H9 (cell line): ENCODE measurements around the gene MMD2. TPM values are rescaled to one million over a fixed set of nuclear protein-coding genes. Genes with fewer than 3 reads are reported as not detected.

Experiments used
- DNase-seq: peaks from one replicate; pipeline ENCODE4 v3.0.0-alpha.2; 2017
- H2AFZ ChIP-seq: one replicate; pipeline ENCODE4 v1.6.1; 2013; ENCODE audit warnings: mild to moderate bottlenecking, low read length, control low read depth, moderate library complexity
- H2AK5ac ChIP-seq: 2 replicates; pipeline ENCODE4 v1.6.1; 2013; ENCODE audit warnings: low read length, control low read depth, mixed read lengths; ENCODE audit not compliant: insufficient read length
- H2BK120ac ChIP-seq: one replicate; pipeline ENCODE4 v1.6.1; 2013; ENCODE audit warnings: low read depth, mild to moderate bottlenecking, low read length, control low read depth, inconsistent platforms; ENCODE audit not compliant: poor library complexity, severe bottlenecking
- H2BK12ac ChIP-seq: 2 replicates; pipeline ENCODE4 v1.6.1; 2013; ENCODE audit warnings: low read length, control low read depth, mixed read lengths, low read depth; ENCODE audit not compliant: insufficient read length
- H2BK15ac ChIP-seq: 2 replicates; pipeline ENCODE4 v1.6.1; 2013; ENCODE audit warnings: low read depth, low read length, control low read depth
- H2BK20ac ChIP-seq: one replicate; pipeline ENCODE4 v1.6.1; 2013; ENCODE audit warnings: low read depth, mild to moderate bottlenecking, low read length, control low read depth, inconsistent platforms; ENCODE audit not compliant: poor library complexity, severe bottlenecking
- H2BK5ac ChIP-seq: 2 replicates; pipeline ENCODE4 v1.6.1; 2013; ENCODE audit warnings: low read length, control low read depth, mixed read lengths; ENCODE audit not compliant: insufficient read length
- H3K14ac ChIP-seq: 2 replicates; pipeline ENCODE4 v1.6.1; 2013; ENCODE audit warnings: low read length, control low read depth; ENCODE audit not compliant: insufficient read depth
- H3K18ac ChIP-seq: 2 replicates; pipeline ENCODE4 v1.6.1; 2013; ENCODE audit warnings: low read depth, mild to moderate bottlenecking, mixed read lengths, low read length, control low read depth; ENCODE audit not compliant: insufficient read length
- H3K23ac ChIP-seq: 2 replicates; pipeline ENCODE4 v1.6.1; 2013; ENCODE audit warnings: low read length, control low read depth, mixed read lengths, low read depth; ENCODE audit not compliant: insufficient read length
- H3K23me2 ChIP-seq: 2 replicates; pipeline ENCODE4 v1.6.1; 2013; ENCODE audit warnings: low read depth, mild to moderate bottlenecking, mixed read lengths, low read length, control low read depth; ENCODE audit not compliant: insufficient read length, poor library complexity, severe bottlenecking
- H3K27ac ChIP-seq: 2 replicates; pipeline ENCODE4 v1.5.1; 2013; ENCODE audit warnings: low read length, control low read depth, mixed read lengths, low read depth; ENCODE audit not compliant: insufficient read length
- H3K27me3 ChIP-seq: 2 replicates; pipeline ENCODE4 v1.6.1; 2013; ENCODE audit warnings: low read length, control low read depth, inconsistent platforms; ENCODE audit not compliant: insufficient read depth
- H3K4ac ChIP-seq: 2 replicates; pipeline ENCODE4 v1.6.1; 2013; ENCODE audit warnings: low read depth, mild to moderate bottlenecking, control low read depth, inconsistent platforms, low read length, moderate library complexity
- H3K4me1 ChIP-seq: 2 replicates; pipeline ENCODE4 v1.6.1; 2013; ENCODE audit warnings: low read length, control low read depth, inconsistent platforms; ENCODE audit not compliant: insufficient read depth
- H3K4me2 ChIP-seq: 2 replicates; pipeline ENCODE4 v1.6.1; 2013; ENCODE audit warnings: low read length, control low read depth, mixed read lengths; ENCODE audit not compliant: insufficient read length, insufficient read depth
- H3K56ac ChIP-seq: 2 replicates; pipeline ENCODE4 v1.6.1; 2013; ENCODE audit warnings: low read depth, mild to moderate bottlenecking, mixed read lengths, low read length, control low read depth; ENCODE audit not compliant: insufficient read length
- H3K79me1 ChIP-seq: 2 replicates; pipeline ENCODE4 v1.6.1; 2013; ENCODE audit warnings: low read depth, mild to moderate bottlenecking, moderate library complexity, low read length, control low read depth, inconsistent platforms; ENCODE audit not compliant: insufficient read depth, poor library complexity, severe bottlenecking
- H3K79me2 ChIP-seq: 2 replicates; pipeline ENCODE4 v1.6.1; 2013; ENCODE audit warnings: low read length, control low read depth, inconsistent platforms; ENCODE audit not compliant: insufficient read depth
- H3K9ac ChIP-seq: 2 replicates; pipeline ENCODE4 v1.6.1; 2013; ENCODE audit warnings: low read length, control low read depth, mixed read lengths; ENCODE audit not compliant: insufficient read length; ENCODE audit errors: extremely low read depth
- H3K9me3 ChIP-seq: one replicate; pipeline ENCODE4 v1.6.1; 2013; ENCODE audit warnings: low read depth, low read length, inconsistent platforms; ENCODE audit not compliant: control insufficient read depth
- H3T11ph ChIP-seq: one replicate; pipeline ENCODE4 v1.6.1; 2013; ENCODE audit warnings: mild to moderate bottlenecking, low read length, control low read depth, inconsistent platforms
- H4K20me1 ChIP-seq: one replicate; pipeline ENCODE4 v1.6.1; 2013; ENCODE audit not compliant: control insufficient read depth, insufficient read length, insufficient read depth
- H4K5ac ChIP-seq: 2 replicates; pipeline ENCODE4 v1.6.1; 2013; ENCODE audit warnings: low read depth, mild to moderate bottlenecking, mixed read lengths, low read length, control low read depth; ENCODE audit not compliant: insufficient read length
- H4K8ac ChIP-seq: replicated peaks from 2 replicates; pipeline ENCODE4 v1.6.1; 2013; ENCODE audit warnings: low read length, control low read depth, mixed read lengths, low read depth; ENCODE audit not compliant: insufficient read length
- H4K91ac ChIP-seq: 2 replicates; pipeline ENCODE4 v1.6.1; 2013; ENCODE audit warnings: low read depth, mild to moderate bottlenecking, moderate library complexity, mixed read lengths, low read length, control low read depth; ENCODE audit not compliant: insufficient read length
- H3K27ac Mint-ChIP-seq, 3 experiments: 2 replicates in 2 of 3; 3 replicates in 1 of 3; pipeline ENCODE4 v1.8.0; 2020 to 2021; ENCODE audit warnings: mixed read lengths in 3 of 3, mild to moderate bottlenecking in 1 of 3, moderate library complexity in 1 of 3
- H3K27me3 Mint-ChIP-seq: 2 replicates; pipeline ENCODE4 v1.8.0; 2021; ENCODE audit warnings: low read depth, mild to moderate bottlenecking, moderate library complexity, mixed read lengths
- H3K36me3 Mint-ChIP-seq, 3 experiments: 2 replicates in 2 of 3; 3 replicates in 1 of 3; pipeline ENCODE4 v1.8.0; 2020 to 2021; ENCODE audit warnings: low read depth in 3 of 3, mixed read lengths in 3 of 3; ENCODE audit not compliant: insufficient read depth in 1 of 3
- H3K4me1 Mint-ChIP-seq, 2 experiments: 2 replicates each; pipeline ENCODE4 v1.8.0; 2020; ENCODE audit warnings: mixed read lengths in 2 of 2
- H3K4me3 Mint-ChIP-seq, 2 experiments: 2 replicates in 1 of 2; 3 replicates in 1 of 2; pipeline ENCODE4 v1.8.0; 2020 to 2021; ENCODE audit warnings: mild to moderate bottlenecking in 2 of 2, mixed read lengths in 2 of 2, moderate library complexity in 1 of 2
- H3K9me3 Mint-ChIP-seq, 2 experiments: 2 replicates in 1 of 2; 3 replicates in 1 of 2; pipeline ENCODE4 v1.8.0; 2020; ENCODE audit warnings: mild to moderate bottlenecking in 2 of 2, mixed read lengths in 2 of 2, moderate library complexity in 1 of 2
- WGBS: extraction: QIAGEN DNeasy Blood & Tissue Kit; methylation state at CpG from one replicate; pipeline ENCODE4 v1.1.7; 2013; ENCODE audit warnings: missing lambda C conversion rate, low lambda C conversion rate, mixed read lengths; ENCODE audit not compliant: insufficient read length; ENCODE audit errors: extremely low coverage; 5-methylcytosine and 5-hydroxymethylcytosine counted together
- total RNA-seq: library from RNA; stranded (reverse); gene quantifications from 2 replicates; pipeline ENCODE4 v1.2.1, GENCODE V29; 2021
- TF ChIP-seq, protein P1 (sequence below): fragments of 200-600 bp; sonication (generic); conservative IDR thresholded peaks from 3 replicates; pipeline ENCODE4 v1.8.0; 2021; ENCODE audit warnings: antibody characterized with exemption, mild to moderate bottlenecking

Gene MMD2
- total RNA-seq, 1 experiment from 2014 or later: 0.20 TPM

- H3K27ac Mint-ChIP-seq: peak within 1 kb of the TSS; percentile 53 to 97 (median 82); a peak in 3 of 7 replicates
- peak within 1 kb of the TSS; percentile 79 for H3K4me2 ChIP-seq
- H3K14ac ChIP-seq: no peak within 1 kb of the TSS; the same call in 1 of the 2 replicates
- H3K4ac ChIP-seq: no peak within 1 kb of the TSS
- no peak within 1 kb of the TSS for H2BK5ac ChIP-seq
- H3K79me2 ChIP-seq: no peaks in the 10 kb centered on the region
- peaks cover 11% of the 10 kb centered on the region for H3K23me2 ChIP-seq
- peak within 1 kb of the TSS; percentile 70 to 91 for H3K4me3 Mint-ChIP-seq
- H4K8ac ChIP-seq: no peak within 1 kb of the TSS
- H2BK120ac ChIP-seq: no peak within 1 kb of the TSS
- peak; percentile 95 for DNase-seq
- H3K56ac ChIP-seq: no peak within 1 kb of the TSS
- H2BK15ac ChIP-seq: no peak within 1 kb of the TSS
- H2AK5ac ChIP-seq: no peak within 1 kb of the TSS
- H3K36me3 Mint-ChIP-seq: no peaks in the 10 kb centered on the region; a peak in 1 of 7 replicates
- no peak within 1 kb of the TSS for H3K27ac ChIP-seq
- H3K79me1 ChIP-seq: no peaks in the 10 kb centered on the region
- H4K91ac ChIP-seq: no peak within 1 kb of the TSS
- peaks cover 11 to 15% of the 10 kb centered on the region in 2 experiments for H3K4me1 Mint-ChIP-seq
- H3K9me3 ChIP-seq: no peaks in the 10 kb centered on the region
- no peak within 1 kb of the TSS for H2AFZ ChIP-seq
- no peak within 1 kb of the TSS for H3T11ph ChIP-seq
- H3K23ac ChIP-seq: no peak within 1 kb of the TSS
- H3K18ac ChIP-seq: peak within 1 kb of the TSS; percentile 44
- no CpG with 5 or more reads among the region's 72 CpGs for WGBS
- no peaks in the 10 kb centered on the region for H4K20me1 ChIP-seq
- no peak within 1 kb of the TSS for H2BK20ac ChIP-seq
- H3K9ac ChIP-seq: peak within 1 kb of the TSS; percentile 15
- peaks cover 13% of the 10 kb centered on the region for H3K27me3 Mint-ChIP-seq
- H4K5ac ChIP-seq: no peak within 1 kb of the TSS
- TF ChIP-seq, protein P1, sequence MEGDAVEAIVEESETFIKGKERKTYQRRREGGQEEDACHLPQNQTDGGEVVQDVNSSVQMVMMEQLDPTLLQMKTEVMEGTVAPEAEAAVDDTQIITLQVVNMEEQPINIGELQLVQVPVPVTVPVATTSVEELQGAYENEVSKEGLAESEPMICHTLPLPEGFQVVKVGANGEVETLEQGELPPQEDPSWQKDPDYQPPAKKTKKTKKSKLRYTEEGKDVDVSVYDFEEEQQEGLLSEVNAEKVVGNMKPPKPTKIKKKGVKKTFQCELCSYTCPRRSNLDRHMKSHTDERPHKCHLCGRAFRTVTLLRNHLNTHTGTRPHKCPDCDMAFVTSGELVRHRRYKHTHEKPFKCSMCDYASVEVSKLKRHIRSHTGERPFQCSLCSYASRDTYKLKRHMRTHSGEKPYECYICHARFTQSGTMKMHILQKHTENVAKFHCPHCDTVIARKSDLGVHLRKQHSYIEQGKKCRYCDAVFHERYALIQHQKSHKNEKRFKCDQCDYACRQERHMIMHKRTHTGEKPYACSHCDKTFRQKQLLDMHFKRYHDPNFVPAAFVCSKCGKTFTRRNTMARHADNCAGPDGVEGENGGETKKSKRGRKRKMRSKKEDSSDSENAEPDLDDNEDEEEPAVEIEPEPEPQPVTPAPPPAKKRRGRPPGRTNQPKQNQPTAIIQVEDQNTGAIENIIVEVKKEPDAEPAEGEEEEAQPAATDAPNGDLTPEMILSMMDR: peak; percentile 98
- no peaks in the 10 kb centered on the region for H3K4me1 ChIP-seq
- H3K27me3 ChIP-seq: no peaks in the 10 kb centered on the region
- no peaks in the 10 kb centered on the region; a peak in 2 of 5 replicates for H3K9me3 Mint-ChIP-seq
- H2BK12ac ChIP-seq: no peak within 1 kb of the TSS
Observed at GRCh38 chr7:4883372-4884144, 75.4 kb downstream of the MMD2 start, which contains the start of gene RADIL. TSS of gene RADIL (minus strand) at chr7:4883716. CDS start at chr7:4878139, 5,577 bp downstream.
